Stimulated activated CD8-positive, alpha-beta memory T cell treated with anti-CD3 and anti-CD28 coated beads, Interleukin-15, amount 100 ng/mL, for 1 hour (primary cell): ENCODE measurements around the gene TRIM44.
"Not testable (repeated sequence)": the region's sequence is repeated elsewhere in the genome, so short reads cannot be mapped to it uniquely, and the experiment has no call there.

Experiments used
- DNase-seq: peaks from one replicate; pipeline ENCODE4 v3.0.0-alpha.2; 2020; ENCODE audit warnings: low read depth

Gene TRIM44

GRCh38 chr11:35815556-35816315 is 153.2 kb downstream of the TRIM44 start:
- no peak for DNase-seq

DNA sequence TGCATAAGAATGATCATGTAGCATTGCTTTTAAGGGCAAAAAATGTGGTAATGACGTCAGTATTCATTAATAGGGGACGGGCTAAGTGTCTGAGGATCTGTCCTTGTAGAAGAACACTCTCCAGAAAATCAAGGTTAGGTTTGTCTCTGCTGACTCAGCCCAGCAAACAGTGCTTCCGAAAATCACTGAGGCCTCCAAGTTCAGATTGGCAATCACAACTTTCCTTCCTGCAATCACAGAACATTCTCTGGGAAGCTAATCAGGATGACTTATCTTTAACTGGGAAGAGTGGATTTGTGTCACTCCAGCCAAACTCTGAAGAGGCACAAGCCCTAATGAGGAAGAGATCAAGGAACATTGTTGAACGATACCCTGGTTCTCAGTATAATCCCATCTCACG is 158.0 kb downstream of the TRIM44 start:
- no peak for DNase-seq

DNA sequence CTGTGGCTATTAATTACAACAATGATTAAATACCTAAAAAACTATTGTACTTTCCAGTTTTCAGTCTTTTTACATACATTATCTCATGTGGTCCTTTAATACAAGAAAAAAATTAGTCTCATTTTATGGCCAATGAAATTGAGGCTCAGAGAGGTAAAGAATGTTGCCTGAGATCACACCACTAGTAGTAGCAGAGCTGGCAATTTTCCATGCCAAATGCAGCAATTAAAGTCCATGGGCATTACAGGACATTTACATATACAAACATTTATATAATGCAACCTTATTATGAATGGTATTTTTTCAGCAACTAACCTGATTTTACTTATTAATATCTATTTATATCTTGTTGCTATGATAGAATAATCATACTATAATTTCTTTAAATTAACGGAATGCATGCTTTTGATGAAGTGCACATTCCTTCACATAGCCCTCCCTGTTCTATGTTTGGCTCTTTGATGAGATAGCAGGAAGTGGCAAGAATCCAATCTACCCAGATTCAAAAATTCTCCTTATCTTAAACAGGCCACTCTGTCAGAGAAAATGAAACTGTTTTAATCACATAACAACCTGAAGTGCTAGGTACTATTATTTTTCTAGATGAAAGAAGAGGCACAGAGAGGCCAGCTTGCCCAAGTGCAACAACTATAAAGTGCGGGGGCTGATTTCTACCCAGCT is 160.4 kb downstream of the TRIM44 start:
- no peak for DNase-seq

- no peak for DNase-seq
Observed at GRCh38 chr11:35823742-35824298, 161.2 kb downstream of the TRIM44 start.

- no peak for DNase-seq
Observed at GRCh38 chr11:35825386-35825785, 162.8 kb downstream of the TRIM44 start.

GRCh38 chr11:35826006-35826405 is 163.4 kb downstream of the TRIM44 start:
- no peak for DNase-seq

GRCh38 chr11:35826949-35827348 is 164.4 kb downstream of the TRIM44 start:
- no peak for DNase-seq

- DNase-seq: no peak
Observed at GRCh38 chr11:35836205-35836604, 173.6 kb downstream of the TRIM44 start.

GRCh38 chr11:35838071-35838470 is 175.5 kb downstream of the TRIM44 start:
- no peak for DNase-seq

- DNase-seq: not testable (repeated sequence)
Observed at GRCh38 chr11:35838697-35839367, 176.3 kb downstream of the TRIM44 start.

- no peak for DNase-seq
Observed at GRCh38 chr11:35839368-35840161, 177.0 kb downstream of the TRIM44 start.

DNA sequence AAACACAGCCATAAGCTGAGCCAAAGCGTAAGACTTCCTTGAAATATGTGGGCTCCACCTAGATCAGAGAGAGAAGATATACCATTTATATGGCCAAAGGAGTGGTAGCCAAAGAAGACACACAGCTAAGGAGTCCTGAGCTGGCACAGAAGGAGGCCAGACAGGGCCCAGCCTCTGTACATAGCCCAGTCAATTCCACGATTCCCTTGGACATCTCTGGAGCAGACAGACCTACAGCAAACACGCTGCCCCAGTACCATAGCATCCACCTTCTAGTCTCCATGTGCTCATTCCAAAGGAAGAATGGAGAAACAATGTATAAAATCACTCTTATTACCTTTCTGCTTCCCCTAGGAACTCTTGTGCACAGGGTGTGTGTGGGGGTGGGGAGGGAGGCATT is 179.2 kb downstream of the TRIM44 start:
- no peak for DNase-seq

- no peak for DNase-seq
Observed at GRCh38 chr11:35842958-35843357, 180.4 kb downstream of the TRIM44 start.

GRCh38 chr11:35844579-35844978 is 182.0 kb downstream of the TRIM44 start:
- DNase-seq: no peak

GRCh38 chr11:35845860-35846259 is 183.3 kb downstream of the TRIM44 start:
- no peak for DNase-seq

GRCh38 chr11:35846874-35847273 is 184.3 kb downstream of the TRIM44 start:
- DNase-seq: no peak

DNA sequence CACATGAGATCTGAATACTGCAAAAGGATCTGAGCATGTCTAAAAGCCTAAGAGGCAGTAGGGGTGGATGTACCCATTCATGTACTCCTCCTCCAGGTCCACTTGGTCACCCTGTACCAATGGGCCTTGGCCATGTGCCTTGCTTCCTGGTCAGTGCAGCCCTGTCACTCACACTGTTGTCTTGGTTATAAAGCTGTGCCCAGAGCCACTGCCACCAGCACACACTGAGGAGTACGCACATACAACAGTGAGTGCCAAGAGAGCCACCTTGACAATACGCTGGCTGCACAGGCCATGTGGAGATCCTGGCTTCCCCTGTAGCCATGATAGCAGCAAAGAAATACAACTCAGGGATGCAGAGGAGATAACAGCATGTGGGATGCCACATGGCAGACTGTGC is 184.9 kb downstream of the TRIM44 start:
- DNase-seq: no peak

GRCh38 chr11:35848616-35849015 is 186.0 kb downstream of the TRIM44 start:
- no peak for DNase-seq

DNA sequence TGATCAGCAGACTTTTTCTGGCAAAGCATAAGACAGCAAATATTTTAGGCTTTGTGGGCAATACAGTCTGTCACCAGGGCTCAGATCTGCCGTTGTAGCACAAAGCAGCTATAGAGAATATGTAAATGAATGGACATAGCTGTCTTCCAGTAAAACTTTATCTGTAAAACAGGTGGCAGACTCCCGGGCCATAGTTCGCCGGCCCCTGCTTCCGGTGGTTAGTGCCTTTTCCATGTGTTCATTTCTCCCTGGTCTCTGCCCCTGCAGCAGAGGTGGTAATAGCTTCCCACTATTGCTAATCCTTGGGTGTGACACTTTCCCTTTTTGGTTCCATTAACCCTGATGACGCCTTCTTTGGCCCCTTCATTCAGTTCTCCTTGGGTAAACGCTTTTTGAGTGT is 187.6 kb downstream of the TRIM44 start:
- DNase-seq: no peak

GRCh38 chr11:35851342-35851741 is 188.8 kb downstream of the TRIM44 start:
- DNase-seq: no peak

- no peak for DNase-seq
Observed at GRCh38 chr11:35852056-35852455, 189.5 kb downstream of the TRIM44 start.

DNA sequence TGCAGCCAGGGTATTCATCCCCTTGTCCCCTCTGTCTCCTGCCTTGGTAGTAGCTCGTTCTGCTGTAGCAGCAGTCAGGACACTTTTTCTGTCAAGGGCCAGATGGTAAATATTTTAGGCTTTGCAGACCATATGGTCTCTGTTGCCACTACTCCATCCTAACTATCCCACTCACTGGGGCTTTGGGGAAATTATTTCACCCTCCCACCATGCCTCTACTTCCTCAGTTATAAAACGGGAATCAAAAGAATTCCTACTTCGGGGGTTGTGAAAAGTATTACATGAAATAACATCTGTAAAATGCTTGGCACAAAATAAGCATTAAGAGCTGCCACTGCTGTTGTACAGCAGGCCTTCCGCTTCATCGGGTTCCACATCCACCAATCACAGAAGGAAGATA is 191.4 kb downstream of the TRIM44 start:
- no peak for DNase-seq
